ENCODE data around the gene ST7L. TPM values are rescaled to one million over a fixed set of nuclear protein-coding genes. Genes with fewer than 3 reads are reported as not detected.

Gene ST7L
- total RNA-seq, 2 donors from 2014 or later: 20.3 to 32.2 TPM

DNA sequence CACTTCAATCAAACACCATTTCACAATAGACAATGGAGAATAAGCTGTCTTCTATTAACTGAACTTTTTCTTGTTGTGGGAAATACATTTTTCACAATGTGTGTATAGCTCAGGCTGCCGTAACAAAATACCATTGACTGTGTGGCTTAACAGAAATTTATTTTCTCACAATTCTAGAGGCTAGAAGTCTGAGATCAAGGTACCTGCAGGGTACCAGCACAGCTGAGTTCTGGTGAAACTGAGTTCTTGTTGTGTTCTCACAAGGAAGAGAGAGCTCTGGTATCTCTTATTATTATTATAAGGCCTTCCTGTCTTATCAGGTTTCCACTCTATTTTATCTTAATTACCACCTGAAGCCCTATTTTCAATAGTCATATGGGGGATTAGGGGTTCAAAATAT is 15.4 kb downstream of the ST7L start:
- no peak overlapping the region for H3K4me3 ChIP-seq
- H3K36me3 ChIP-seq: peaks cover 13% of the 10 kb centered on the region
- TF ChIP-seq CTCF (IDR thresholded peaks at IDR 0.05): no peak
- DNase-seq (ENCODE audit: low spot score): no peak
- H3K27me3 ChIP-seq (replicated peaks; ENCODE audit: insufficient read depth): no peaks in the 10 kb centered on the region
- ATAC-seq (ENCODE audit: insufficient number of reproducible peaks, low FRiP score, low read depth): no peak
- no peaks in the 10 kb centered on the region for H3K9me3 ChIP-seq
- H3K27ac ChIP-seq: no peak overlapping the region
- no peaks in the 10 kb centered on the region for H3K4me1 ChIP-seq (ENCODE audit: control insufficient read depth in 1 of 2, low read depth in 2 of 2)

- no peak for TF ChIP-seq CTCF (IDR thresholded peaks at IDR 0.05)
- H3K36me3 ChIP-seq: peaks cover 10% of the 10 kb centered on the region
- ATAC-seq (ENCODE audit: insufficient number of reproducible peaks, low FRiP score, low read depth): no peak
- no peaks in the 10 kb centered on the region for H3K4me1 ChIP-seq (ENCODE audit: control insufficient read depth in 1 of 2, low read depth in 2 of 2)
- no peaks in the 10 kb centered on the region for H3K27me3 ChIP-seq (replicated peaks; ENCODE audit: insufficient read depth)
- no peaks in the 10 kb centered on the region for H3K9me3 ChIP-seq
- H3K4me3 ChIP-seq: no peak overlapping the region
- no peak for DNase-seq (ENCODE audit: low spot score)
- no peak overlapping the region for H3K27ac ChIP-seq
Observed at GRCh38 chr1:112603012-112603411, 15.9 kb downstream of the ST7L start.

GRCh38 chr1:112599477-112599876 is 19.5 kb downstream of the ST7L start:
- H3K36me3 ChIP-seq: peaks cover 6% of the 10 kb centered on the region

GRCh38 chr1:112594208-112594876 is 24.6 kb downstream of the ST7L start:
- Histone ChIP-seq H3K4me1 (ENCODE audit: control insufficient read depth in 1 of 2, low read depth in 2 of 2) (no peaks in the 10 kb centered on the region), H3K27ac (no peak overlapping the region), H3K9me3 (no peaks in the 10 kb centered on the region), H3K36me3 (peaks cover 18% of the 10 kb centered on the region), H3K4me3 (no peak overlapping the region), H3K27me3 (replicated peaks; ENCODE audit: insufficient read depth) (no peaks in the 10 kb centered on the region)
- no peak for TF ChIP-seq CTCF (IDR thresholded peaks at IDR 0.05)
- DNase-seq (ENCODE audit: low spot score) (no peak), ATAC-seq (ENCODE audit: insufficient number of reproducible peaks, low FRiP score, low read depth) (no peak)

More at GRCh38 chr1:112599477-112599876, 19.5 kb downstream of the ST7L start:
- H3K27ac ChIP-seq: no peak overlapping the region
- TF ChIP-seq CTCF (IDR thresholded peaks at IDR 0.05): no peak
- no peak overlapping the region for H3K4me3 ChIP-seq
- DNase-seq (ENCODE audit: low spot score): no peak
- H3K4me1 ChIP-seq (ENCODE audit: control insufficient read depth in 1 of 2, low read depth in 2 of 2): no peaks in the 10 kb centered on the region
- no peak for ATAC-seq (ENCODE audit: insufficient number of reproducible peaks, low FRiP score, low read depth)
- no peaks in the 10 kb centered on the region for H3K9me3 ChIP-seq
- H3K27me3 ChIP-seq (replicated peaks; ENCODE audit: insufficient read depth): no peaks in the 10 kb centered on the region

- DNase-seq (ENCODE audit: low spot score) (no peak), ATAC-seq (ENCODE audit: insufficient number of reproducible peaks, low FRiP score, low read depth) (no peak)
- Histone ChIP-seq H3K27ac (no peak overlapping the region), H3K27me3 (replicated peaks; ENCODE audit: insufficient read depth) (no peaks in the 10 kb centered on the region), H3K4me3 (no peak overlapping the region), H3K36me3 (peaks cover 19% of the 10 kb centered on the region), H3K4me1 (ENCODE audit: control insufficient read depth in 1 of 2, low read depth in 2 of 2) (no peaks in the 10 kb centered on the region), H3K9me3 (no peaks in the 10 kb centered on the region)
- TF ChIP-seq CTCF (IDR thresholded peaks at IDR 0.05): no peak
Observed at GRCh38 chr1:112589766-112590165, 29.2 kb downstream of the ST7L start.

All from thoracic aorta (tissue), 2 donors.